Breast epithelium (tissue), 3 donors: Measurements from ENCODE around the gene PFAS.

Experiments used
- POLR2A ChIP-seq: fragments of 450-650 bp; IDR thresholded peaks from one replicate; pipeline ENCODE4 v1.6.1; 2016; ENCODE audit warnings: antibody characterized with exemption, mild to moderate bottlenecking, moderate library complexity
- TF ChIP-seq, protein P1 (sequence below), 3 donors: fragments of 450-650 bp; IDR thresholded peaks; one replicate each; pipeline ENCODE4 v1.5.1; 2016 to 2017; ENCODE audit warnings: antibody characterized with exemption in 3 of 3, mild to moderate bottlenecking in 3 of 3, moderate library complexity in 3 of 3

GRCh38 chr17:8290043-8290442, 41.0 kb downstream of the PFAS start:
- TF ChIP-seq POLR2A: no peak
- TF ChIP-seq, protein P1, sequence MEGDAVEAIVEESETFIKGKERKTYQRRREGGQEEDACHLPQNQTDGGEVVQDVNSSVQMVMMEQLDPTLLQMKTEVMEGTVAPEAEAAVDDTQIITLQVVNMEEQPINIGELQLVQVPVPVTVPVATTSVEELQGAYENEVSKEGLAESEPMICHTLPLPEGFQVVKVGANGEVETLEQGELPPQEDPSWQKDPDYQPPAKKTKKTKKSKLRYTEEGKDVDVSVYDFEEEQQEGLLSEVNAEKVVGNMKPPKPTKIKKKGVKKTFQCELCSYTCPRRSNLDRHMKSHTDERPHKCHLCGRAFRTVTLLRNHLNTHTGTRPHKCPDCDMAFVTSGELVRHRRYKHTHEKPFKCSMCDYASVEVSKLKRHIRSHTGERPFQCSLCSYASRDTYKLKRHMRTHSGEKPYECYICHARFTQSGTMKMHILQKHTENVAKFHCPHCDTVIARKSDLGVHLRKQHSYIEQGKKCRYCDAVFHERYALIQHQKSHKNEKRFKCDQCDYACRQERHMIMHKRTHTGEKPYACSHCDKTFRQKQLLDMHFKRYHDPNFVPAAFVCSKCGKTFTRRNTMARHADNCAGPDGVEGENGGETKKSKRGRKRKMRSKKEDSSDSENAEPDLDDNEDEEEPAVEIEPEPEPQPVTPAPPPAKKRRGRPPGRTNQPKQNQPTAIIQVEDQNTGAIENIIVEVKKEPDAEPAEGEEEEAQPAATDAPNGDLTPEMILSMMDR (IDR thresholded peaks at IDR 0.05): no peak
